ENCODE data around the gene IRS2.

DNA sequence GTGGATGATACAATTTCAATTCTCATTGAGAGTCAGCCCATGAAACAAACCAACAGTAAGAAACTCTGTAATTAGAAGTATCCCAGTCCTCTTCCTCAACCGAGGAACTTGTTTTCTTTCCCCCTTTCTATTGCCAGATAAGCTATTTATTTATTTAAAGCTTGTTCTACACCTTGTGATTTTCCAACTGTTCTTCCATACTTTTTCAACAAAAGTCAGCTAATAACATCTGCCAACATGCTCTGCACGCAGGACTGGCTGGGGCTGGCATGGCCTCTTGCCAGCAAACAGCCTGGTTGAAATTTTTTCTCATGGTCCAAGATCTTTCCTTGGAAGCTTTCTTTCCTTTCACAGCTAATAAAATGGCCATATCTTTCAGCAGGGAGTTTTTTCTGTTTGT, 2.9 kb upstream of the IRS2 start:
- TF ChIP-seq, protein P1, sequence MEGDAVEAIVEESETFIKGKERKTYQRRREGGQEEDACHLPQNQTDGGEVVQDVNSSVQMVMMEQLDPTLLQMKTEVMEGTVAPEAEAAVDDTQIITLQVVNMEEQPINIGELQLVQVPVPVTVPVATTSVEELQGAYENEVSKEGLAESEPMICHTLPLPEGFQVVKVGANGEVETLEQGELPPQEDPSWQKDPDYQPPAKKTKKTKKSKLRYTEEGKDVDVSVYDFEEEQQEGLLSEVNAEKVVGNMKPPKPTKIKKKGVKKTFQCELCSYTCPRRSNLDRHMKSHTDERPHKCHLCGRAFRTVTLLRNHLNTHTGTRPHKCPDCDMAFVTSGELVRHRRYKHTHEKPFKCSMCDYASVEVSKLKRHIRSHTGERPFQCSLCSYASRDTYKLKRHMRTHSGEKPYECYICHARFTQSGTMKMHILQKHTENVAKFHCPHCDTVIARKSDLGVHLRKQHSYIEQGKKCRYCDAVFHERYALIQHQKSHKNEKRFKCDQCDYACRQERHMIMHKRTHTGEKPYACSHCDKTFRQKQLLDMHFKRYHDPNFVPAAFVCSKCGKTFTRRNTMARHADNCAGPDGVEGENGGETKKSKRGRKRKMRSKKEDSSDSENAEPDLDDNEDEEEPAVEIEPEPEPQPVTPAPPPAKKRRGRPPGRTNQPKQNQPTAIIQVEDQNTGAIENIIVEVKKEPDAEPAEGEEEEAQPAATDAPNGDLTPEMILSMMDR (optimal IDR thresholded peaks at IDR 0.05 in 1 of 3, IDR thresholded peaks at IDR 0.05 in 1 of 3, conservative IDR thresholded peaks at IDR 0.05 in 1 of 3; ENCODE audit: extremely low read depth in 1 of 3, insufficient read depth in 2 of 3, low read length in 3 of 3): no peak
- TF ChIP-seq EZH2 (IDR thresholded peaks at IDR 0.05; ENCODE audit: low read length): no peak
